GM12872 (cell line): ENCODE results near the gene DDAH1.

Source experiments
- CTCF ChIP-seq: IDR thresholded peaks from 3 replicates; pipeline ENCODE4 v1.5.1; 2011; ENCODE audit warnings: low read depth, mild to moderate bottlenecking, low read length, moderate library complexity; ENCODE audit not compliant: insufficient read depth

Gene DDAH1

DNA sequence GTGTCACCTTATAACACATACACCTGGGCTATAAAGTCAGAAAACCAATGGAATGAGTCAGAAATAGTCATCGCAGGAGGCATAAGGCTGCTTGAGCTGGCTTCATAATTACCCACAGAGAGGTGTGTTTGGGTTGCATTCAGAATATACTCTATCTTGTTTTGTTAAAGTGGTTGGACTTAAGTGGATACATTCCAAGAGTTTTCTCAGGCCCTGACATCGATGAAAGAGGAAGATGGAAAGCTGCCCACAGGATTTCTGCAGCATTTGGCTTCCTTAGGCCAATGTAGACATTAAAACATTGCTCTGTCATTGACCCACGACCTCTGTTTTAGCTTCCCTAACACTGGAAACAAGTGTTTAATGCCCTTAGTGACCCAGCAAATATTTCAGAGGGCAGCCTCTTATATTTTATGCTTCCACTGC is 169.9 kb downstream of the DDAH1 start:
- no peak for TF ChIP-seq CTCF

GRCh38 chr1:85290826-85291225 is 174.1 kb downstream of the DDAH1 start:
- no peak for TF ChIP-seq CTCF

- TF ChIP-seq CTCF = no peak
Observed at GRCh38 chr1:85289848-85290335, 175.1 kb downstream of the DDAH1 start.

DNA sequence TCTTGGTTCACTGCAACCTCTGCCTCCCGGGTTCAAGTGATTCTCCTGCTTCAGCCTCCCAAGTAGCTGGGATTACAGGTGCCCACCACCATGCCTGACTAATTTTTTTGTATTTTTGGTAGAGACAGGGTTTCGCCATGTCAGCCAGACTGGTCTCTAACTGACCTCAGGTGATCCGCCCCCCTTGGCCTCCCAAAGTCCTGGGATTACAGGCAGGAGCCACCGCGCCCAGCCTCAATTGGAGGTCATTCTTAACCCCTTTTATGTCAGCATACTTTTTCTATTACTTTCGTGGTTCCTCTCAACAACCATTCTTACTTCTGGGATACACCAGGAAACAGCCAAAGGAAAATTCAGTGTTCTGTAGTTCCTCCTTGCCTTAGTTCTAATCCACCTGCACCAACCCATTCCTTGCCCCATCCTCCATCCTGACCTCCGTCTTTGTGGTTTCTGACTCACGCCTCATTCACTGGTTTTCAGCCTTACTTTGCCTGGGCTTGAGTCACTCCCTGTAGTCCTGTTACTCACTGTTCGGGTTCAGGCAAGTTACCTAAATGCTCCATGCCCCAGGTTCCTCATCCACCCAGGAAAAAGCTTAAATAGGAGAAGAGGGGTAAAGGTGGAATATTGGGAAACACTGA is 175.6 kb downstream of the DDAH1 start:
- TF ChIP-seq CTCF = no peak

- TF ChIP-seq CTCF = no peak
Observed at GRCh38 chr1:85284202-85284601, 180.8 kb downstream of the DDAH1 start.

DNA sequence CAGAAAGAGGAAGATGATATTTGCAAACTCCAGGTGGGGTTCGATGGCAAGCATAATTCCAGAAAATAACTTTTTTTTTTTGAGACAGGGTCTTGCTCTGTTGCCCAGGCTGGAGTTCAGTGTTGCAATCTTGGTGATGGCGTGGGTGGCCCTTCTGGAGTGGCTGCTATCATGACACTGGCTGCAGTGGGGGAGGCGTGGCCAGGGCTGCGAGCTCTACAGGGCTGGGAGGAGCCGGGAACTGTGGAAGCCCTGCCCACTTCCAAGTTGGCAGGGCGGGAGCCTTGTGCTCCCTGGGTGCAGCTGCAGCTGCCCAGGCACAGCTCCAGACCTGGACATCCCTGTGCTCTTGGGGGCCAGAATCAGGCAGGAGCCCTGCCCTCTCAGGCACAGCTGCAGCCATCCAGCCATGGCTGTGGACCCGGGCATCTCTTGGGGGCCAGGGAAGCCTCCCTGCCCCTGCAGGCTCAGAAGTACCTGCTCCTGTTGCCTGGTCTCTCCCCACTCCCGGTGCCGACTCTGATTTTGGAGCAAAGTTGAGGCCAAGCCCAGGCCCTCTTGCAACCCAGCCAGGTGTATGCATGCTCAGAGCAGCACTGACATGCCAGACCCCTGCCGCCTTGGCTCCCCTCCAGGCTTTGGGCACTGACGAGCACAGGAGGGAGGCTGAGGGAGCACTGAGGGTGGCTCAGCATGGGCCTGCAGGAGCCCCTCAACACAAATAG is 181.3 kb downstream of the DDAH1 start:
- no peak for TF ChIP-seq CTCF

DNA sequence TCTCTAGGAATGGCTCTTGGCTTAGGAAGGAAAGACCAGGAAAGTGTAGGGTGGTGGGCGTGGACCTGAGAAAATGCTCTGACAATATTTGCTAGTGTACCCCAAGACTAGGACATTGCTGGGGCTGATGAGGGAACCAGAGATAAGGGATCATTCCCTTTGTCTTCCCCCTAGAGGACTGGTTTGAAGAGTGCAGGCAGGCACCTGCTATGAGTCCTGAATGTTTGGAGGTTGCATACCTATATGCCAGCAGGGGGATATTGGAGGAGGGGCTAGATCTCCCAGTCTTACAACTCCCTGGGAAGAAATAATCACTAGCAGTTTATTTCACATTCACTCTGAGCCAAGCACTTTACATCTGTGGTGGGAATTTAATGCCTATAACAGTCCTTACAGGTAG is 182.5 kb downstream of the DDAH1 start:
- TF ChIP-seq CTCF = peak; percentile 33; the same call in 2 of the 3 replicates
